DLD1 (cell line): ENCODE measurements around the gene LRCH4.

Experiments
- in situ Hi-C: cut with HindIII; loops from 2 replicates; pipeline ENCODE4 v1.10.0; 2017; ENCODE audit warnings: low sequenced_read_pairs

Gene LRCH4, protein sequence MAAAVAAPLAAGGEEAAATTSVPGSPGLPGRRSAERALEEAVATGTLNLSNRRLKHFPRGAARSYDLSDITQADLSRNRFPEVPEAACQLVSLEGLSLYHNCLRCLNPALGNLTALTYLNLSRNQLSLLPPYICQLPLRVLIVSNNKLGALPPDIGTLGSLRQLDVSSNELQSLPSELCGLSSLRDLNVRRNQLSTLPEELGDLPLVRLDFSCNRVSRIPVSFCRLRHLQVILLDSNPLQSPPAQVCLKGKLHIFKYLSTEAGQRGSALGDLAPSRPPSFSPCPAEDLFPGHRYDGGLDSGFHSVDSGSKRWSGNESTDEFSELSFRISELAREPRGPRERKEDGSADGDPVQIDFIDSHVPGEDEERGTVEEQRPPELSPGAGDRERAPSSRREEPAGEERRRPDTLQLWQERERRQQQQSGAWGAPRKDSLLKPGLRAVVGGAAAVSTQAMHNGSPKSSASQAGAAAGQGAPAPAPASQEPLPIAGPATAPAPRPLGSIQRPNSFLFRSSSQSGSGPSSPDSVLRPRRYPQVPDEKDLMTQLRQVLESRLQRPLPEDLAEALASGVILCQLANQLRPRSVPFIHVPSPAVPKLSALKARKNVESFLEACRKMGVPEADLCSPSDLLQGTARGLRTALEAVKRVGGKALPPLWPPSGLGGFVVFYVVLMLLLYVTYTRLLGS

DNA sequence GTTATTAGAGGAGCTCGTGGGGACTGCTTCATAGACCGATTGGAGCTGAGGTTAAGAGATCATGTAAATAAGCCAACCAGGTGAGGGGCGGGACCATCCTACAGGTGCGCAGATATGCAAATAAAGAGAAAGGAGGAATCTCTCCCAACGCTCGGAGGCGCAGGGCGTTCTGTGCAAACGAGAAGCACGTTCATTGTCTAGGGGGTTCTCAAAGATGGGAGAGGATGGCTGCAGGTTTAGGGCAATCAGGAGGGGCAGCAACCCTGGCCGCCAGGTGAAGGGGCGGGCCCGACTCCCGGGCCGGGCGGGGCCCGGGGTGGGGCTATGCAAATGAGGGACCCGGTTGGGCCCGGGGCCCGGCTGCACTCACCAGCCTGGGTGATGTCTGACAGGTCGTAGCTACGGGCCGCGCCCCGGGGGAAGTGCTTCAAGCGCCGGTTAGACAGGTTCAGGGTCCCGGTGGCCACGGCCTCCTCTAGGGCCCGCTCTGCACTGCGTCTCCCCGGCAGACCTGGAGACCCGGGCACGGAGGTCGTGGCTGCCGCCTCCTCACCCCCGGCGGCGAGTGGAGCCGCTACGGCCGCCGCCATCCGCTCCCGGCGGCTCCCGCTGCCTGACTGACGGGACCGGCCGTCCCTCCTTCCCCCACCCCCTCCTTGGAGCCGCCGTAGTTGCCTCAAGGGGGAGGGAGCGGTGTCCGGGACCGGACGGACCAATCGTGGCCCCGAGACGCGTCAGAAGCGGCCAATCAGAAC lies at the start of gene LRCH4:
Gene LRCH4, minus strand, starts transcription at position 619 of the 755 bp plus-strand sequence. Its CDS starts 29 bp downstream, at position 590.
- in situ Hi-C loops: no loop called here

DNA sequence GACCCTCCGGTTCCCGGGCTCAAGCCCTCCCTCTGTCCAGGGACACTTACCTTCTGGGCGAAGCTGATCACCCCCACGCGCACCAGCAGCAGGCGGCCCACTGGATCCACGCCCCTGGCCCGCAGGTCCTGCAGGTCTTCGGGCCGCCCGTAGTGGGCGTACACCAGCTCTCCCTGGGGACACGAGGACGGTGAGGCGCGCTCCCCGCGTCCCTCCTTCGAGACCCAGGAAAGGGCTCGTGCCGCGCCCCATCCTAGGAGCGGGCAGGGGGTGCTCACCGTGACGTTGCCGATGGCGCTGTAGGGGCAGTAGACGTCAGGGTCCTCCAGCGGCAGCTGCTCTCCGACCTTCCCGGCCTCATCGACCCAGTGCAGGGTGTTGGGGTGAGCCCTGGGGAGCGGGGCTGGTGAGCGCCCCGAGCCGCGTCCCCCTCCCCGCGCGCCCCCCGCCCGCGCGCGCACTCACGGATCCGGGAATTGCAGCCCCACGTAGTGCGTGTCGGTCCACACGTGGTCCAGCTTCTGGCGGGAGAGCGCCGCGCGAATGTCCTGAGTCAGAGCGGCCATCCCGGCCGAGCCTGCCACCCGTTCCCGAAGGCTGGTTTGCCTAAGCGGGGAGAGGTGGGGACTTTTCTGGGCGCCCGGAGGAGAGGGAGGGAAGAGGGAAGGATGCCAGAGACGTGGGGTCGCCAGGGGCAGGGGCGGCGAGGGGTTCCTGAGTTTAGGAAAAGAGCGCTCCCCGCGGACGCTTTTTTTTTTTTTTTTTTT lies 47.2 kb upstream of the LRCH4 start:
- in situ Hi-C loops: no loop called here

DNA sequence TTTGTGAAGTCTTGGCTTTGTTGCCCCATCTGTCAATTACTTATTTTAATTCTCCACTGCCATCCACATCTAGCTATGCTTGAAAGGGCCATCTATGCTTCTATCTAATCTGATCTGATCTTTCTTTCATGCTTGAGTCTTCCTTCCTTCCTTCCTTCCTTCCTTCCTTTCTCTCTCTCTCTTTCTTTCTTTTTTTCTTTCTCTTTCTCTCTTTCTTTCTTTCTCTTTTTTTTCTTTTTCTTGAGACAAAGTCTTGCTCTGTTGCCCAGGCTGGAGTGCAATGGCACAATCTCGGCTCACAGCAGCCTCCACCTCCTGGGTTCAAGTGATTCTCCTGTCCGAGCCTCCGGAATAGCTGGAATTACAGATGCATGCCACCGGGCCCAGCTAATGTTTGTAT lies 44.1 kb upstream of the LRCH4 start:
- in situ Hi-C loops: no loop called here

DNA sequence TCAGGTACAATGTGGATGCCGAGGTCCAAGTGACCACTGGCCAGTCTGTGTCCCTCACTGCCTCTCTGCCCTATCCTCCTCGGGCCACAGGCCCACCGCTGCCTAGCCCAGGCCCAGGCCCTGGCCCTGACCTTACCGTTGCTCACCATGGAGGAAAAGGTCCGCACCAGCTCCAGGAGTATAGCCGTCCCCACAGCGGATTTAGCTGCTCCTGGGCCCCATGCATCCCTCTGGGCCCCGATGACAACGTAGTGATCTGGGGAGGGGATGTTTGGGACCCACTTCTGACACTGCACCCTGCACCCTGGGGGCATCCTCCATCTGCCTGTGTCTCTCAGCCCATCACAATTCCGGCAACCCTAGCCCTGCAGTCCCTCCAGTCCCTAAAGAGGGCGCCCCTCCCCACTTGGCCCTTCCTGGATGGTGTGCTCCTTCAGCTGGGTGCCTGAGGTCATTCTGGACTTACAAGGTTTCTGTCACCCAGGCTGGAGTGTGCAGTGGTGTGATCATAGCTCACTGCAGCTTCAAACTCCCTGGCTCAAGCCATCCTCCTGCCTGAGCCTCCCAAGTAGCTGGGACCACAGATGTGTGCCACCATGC lies 43.3 kb upstream of the LRCH4 start:
- in situ Hi-C loops: no loop called here

DNA sequence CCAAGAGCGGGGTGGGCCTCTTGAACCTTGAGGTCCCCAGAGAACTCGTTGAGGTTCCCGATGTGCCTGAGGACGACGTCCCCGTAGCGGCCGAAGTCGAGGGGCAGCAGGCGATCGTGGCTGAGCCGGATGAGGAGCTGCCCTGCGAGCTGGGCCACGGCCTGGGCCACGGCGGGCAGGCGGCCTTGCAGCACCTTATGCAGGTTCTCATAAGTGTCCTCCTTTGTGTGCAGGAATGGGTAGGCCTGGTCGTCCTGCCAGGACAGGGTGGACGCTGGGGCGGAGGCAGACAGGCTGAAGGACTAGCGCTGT lies 41.3 kb upstream of the LRCH4 start:
- in situ Hi-C loops: no loop called here

DNA sequence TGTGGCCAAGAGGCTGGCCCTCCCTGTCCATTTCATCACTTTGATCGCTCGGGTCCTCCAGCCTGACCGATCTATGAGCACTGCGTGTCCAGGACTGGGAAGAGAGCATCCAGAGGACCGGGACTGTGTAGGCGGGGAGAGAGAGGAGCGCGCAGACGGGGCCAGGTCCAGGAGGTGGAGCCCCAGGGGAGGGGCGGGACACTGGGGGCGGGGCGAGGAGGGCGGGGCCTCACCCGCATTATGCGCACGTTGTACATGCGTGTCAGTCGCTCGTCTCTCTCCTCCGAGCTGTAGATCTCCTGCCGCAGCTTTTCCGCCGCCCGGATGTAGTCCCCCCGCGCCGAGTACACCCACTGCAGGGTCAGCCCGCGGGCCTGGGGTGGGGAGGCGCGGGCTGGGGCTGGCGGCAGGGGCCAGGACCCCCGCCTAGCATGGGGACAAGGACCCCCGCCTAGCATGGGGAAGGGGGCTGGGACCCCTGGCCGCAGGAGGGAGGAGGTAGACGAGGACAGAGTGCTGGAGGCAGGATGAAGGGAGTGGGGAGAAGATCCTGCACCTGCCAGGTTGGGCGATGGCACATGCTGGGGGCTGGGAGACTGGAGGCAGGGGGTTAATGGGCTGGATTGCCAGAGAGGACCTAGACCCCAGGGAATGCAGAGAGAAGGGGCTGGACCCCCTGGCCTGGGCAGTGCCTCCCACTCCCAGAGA lies 40.8 kb upstream of the LRCH4 start:
- in situ Hi-C loops: no loop called here

DNA sequence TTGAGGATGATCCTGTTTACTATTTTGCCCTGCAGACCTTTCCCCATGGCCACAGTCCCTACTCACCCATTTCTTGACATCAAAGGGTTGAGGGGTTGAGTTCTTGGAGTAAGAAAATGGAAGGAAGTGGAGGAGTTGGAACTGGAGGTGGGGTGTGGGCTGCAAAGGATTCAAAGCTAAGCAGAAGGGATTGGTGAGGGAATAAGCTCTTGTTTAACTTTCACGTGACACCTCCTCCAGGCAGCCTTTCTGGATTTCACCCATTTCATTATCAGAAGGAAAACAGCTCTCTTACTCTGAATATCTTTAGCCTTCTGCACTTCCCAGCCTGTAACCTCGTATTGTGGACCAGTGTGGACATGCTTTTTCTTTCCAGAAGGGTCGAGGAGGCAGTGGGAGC lies 40.1 kb upstream of the LRCH4 start:
- in situ Hi-C loops: no loop called here

DNA sequence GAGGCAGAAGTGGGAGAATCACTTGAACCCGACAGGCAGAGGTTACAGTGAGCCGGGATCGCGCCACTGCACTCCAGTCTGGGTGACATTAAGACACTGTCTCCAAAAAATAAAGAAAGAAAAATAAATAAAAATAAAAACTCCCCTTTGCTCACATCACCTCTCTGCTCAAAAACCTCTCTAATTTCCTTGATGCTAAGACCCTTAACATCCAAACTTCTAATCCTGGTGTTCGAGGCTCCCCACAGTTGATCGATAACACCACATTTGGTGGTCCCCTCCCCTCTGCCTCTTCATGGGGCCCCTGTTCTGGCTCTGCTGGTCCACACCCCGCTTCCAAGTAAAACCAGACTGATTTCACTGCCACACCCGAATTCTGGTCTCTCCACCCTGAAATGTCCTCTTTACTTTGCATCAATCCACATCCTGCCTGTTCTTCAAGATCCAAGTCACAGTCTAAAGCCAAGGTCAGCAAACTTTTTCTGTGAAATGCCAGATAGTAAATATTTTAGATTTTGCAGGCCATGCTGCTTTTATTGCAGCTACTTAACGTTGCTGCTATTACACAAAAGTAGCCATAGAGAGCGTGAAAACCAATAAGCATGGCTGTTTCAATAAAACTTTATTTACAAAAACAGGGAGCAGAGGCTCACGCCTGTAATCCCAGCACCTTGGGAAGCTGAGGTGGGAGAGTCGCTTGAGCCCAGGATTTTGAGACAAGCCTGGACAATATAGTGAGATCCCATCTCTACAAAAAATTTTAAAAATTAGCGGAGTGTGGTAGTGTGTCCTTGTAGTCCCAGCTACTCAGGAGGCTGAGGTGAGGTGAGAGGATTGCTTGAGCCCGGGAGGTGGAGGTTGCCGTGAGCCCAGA lies 38.3 kb upstream of the LRCH4 start:
- in situ Hi-C loops: no loop called here

DNA sequence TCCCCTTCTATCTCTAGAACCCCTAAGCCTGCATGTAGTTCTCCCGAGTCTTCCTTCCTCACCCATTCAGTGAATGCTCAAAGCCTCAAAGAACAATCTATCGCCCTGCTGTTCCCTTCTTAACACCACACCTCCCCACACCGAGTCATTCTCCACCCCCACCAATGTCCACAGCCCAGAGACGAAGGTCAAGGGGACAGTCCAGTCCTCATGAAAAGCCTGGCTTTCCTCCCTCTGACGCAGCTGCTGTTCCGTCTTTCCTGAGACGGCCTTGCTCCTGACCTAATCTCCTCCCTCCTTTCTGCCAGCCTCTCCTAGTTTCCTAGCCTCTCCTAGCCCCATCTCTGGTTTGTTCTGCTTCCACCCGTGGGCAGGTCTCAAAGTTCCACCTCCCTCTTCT lies 35.6 kb upstream of the LRCH4 start:
- in situ Hi-C loops: no loop called here

DNA sequence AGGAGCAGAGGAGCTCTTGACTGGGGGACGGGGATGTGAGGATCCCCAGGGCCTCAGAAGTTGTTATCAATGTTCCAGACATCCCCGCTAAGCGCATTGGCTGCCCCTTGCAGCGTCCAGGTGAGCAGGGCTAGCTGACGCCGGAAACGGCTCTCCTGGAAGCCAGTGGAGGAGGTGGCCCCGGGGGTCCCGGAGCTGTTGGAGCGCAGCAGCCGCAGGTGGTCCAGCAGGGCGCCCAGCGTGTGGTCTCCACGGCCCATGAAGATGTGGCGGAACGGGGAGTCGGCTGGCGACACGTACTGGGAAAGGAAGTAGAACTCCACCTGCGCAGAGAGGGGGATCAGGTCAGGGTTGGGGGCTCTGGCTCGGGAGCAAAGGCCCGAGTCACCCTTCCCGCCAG lies 34.9 kb upstream of the LRCH4 start:
- in situ Hi-C loops: no loop called here

DNA sequence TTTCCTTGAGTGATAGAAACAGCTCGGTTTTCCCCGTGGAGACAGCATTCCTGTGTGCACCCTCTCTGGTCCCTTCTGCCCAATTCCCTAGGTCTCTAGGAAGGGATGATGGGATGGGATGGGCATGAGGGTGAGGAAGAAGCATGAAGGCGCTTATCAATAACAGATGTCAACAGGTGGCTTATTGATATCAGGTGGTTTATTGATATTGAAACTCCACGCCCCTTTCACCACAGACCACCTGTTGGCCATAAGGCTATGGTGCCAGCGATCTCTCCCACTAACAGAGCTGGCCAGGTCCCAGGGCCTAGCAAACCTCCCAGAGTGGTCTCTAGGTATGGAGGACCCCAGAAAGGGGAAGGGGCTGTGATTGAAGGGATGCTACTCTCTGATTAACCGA lies 34.3 kb upstream of the LRCH4 start:
- in situ Hi-C loops: no loop called here

DNA sequence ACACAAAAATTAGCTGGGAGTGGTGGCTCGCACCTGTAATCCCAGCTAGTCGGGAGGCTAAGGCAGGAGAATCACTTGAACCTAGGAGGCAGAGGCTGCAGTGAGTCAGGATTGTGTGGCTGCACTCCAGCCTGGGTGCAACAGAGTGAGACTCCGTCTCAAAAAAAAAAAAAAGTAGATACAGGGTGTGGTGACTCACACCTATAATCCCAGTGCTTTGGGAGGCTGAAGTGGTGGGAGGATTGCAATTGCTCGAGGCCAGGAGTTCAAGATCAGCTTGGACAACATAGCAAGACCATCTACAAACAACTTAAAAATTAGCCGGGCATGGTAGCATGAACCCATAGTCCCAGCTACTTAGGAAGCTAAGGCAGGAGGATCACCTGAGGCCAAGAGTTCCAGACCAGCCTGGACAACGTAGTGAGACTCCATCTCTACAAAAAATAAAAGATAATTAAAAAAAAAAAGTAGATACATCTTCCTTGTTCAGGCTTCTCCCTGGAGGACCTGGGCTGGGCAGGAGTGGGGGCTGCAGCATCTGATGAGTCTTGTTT lies 28.5 kb upstream of the LRCH4 start:
- in situ Hi-C loops: no loop called here

DNA sequence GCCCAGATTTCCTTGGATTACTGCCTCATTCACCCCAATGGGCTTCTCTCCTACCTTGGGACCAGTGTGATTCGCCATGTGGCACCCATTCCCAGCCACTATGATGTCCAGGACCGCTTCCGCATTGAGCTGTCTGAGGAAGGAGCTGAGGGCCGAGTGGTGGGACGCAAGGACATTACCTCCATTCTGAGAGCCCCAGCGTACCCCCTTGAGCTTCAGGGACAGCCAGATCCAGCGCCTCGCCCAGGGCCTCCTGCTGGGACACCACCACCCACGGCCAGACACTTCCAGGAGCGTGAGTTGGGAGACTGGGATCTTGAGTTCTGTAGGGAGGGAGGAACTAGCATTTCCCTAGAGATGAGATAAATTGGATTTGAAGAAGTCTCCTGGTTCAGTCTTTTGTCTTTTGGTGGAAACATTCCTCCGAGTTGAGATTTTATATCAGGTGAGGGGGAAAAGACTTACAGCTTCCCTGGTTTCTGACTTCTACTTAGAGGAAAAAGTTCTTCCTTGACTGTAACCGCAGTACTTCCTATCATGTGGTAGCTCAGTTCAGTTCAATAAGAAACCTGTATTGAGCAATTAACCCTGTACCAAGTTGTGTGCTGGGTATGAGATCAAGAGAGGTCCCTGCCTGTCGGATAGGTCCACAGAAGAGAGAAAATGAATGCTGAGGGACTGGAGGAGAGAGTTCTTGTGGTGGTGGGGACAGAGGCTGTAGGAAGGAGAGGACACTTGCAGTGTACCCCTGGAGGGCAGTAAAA lies 27.7 kb upstream of the LRCH4 start:
- in situ Hi-C loops: no loop called here

DNA sequence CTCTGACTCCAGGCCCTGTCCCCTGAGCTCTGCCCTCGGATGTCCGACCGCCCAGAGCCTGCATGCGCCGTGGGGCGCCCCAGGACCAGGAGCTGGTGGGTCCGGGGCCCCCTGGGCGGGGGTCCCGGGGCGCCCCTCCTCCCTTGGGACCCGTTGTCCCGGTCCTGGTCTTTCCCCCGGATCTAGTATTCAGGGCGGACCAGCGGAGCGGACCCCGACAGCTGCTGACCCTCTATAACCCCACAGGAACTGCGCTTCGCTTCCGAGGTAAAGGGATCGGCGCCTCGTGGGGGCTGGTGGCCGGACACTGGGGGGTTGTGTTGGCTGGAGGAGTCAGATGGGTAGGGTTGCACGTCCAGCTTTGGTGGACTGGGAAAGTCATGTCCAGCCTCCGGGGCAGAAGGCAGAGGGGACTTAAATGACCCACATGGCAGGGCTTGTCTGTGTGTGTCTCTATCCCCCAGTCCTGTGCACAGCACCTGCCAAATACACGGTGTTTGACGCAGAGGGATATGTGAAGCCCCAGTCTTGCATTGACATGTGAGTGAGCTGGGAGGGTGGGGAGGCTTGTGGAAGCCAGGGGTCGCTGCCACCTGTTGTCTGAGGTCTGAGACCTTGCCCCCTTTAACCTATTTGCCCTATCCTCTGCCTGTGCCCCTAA lies 26.9 kb upstream of the LRCH4 start:
- in situ Hi-C loops: no loop called here

DNA sequence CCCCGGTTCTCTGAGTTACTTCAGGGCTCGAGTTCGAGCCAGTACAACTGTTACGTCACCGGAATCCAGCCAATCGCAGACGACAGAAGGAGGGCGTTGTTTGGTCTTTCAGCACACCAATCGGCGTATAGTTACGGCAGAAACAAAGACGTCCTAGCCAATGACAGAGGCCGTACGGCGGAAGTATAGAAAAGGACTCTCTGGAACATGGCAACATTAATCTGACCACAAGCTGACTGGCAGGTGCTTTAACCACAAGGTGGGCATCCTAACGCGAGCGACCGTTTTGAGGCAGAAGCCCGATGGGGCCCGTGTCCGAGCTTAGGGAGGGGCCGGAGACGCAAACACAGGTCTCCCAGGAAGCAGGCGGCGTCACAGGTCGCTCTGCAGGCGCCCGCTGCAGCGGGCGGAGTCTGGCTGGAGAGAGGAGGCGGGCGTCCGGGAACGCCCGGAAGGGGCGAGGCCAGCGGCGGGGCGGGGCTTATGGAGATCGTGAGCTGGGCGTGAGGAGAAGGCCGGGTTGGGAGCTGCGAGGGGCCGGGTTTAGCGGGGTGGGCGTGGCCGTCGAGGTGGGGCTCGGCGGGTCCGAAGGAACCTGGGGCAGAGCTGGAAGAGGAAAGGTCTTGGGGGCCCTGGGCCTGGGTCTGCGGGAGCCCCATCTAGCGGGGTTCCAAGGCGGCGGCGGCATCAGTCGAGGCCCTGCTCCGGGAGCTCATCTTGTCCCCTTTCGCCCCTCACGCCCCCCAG lies 26.2 kb upstream of the LRCH4 start, which contains the start of gene MOSPD3:
Gene MOSPD3, plus strand, starts transcription at position 558 of the 747 bp plus-strand sequence. CDS start 252 bp downstream, outside the sequence.
- in situ Hi-C loops: no loop called here

DNA sequence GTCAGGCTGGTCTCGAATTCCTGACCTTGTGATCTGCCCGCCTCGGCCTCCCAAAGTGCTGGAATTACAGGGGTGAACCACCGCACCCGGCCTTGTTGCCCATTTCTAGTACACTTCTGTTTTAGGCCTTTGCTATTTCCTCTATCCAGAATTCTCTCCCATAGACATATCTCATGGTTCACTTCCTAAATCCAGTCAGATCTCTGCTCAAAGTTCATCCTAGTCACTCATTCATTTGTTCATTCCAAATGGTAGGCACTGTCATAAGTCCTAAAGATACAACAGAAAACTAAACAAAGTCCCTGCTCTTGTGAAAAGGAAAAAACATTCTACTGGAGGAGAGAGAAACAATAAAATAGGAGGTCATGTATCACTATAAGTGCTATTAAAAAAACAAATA lies 24.0 kb upstream of the LRCH4 start:
- in situ Hi-C loops: no loop called here

DNA sequence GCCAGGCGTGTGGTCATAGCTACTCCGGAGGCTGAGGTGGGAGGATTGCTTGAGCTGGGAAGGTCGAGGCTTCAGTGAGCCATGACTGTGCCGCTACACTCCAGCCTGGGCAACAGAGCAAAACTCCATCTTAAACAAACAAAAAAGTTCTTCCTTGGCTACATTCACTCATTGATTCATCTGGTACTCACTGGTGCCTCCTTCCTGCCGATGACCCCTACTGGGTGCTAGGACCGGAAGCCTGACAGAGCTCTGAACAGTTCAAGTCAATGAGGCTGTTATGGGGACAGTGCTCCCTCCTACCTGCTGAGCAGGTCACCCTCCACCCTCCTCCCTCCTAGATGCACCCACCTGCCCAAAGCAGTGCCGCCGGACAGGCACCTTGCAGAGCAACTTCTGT lies 21.2 kb upstream of the LRCH4 start:
- in situ Hi-C loops: no loop called here
